Measurements from ENCODE around the gene DCUN1D1.

GRCh38 chr3:182969853-182970252 lies 10.5 kb downstream of the DCUN1D1 start:
- TF ChIP-seq CTCF (IDR thresholded peaks at IDR 0.05) (no peak), POLR2A (IDR thresholded peaks at IDR 0.05) (no peak), POLR2AphosphoS5 (IDR thresholded peaks at IDR 0.05) (no peak)
